Upper lobe of left lung (tissue), 4 donors: ENCODE measurements around the gene AGBL5.

Experiments used
- CTCF ChIP-seq, 6 experiments: fragments of 450-650 bp in 4 of 6; fragments of 200-600 bp in 2 of 6; sonication (generic) in 2 of 6; IDR thresholded peaks; one replicate each; pipeline ENCODE4 v1.5.1; 2016 to 2019; ENCODE audit warnings: antibody characterized with exemption in 6 of 6
- EP300 ChIP-seq, 4 donors: sonication (generic); formaldehyde crosslinking; IDR thresholded peaks; one replicate each; pipeline ENCODE4 v1.5.1; 2017; ENCODE audit warnings: antibody characterized with exemption in 4 of 4, control low read depth in 2 of 4
- POLR2A ChIP-seq, 4 donors: fragments of 450-650 bp; IDR thresholded peaks; one replicate each; pipeline ENCODE4 v1.5.1; 2016 to 2017; ENCODE audit warnings: antibody characterized with exemption in 4 of 4, mild to moderate bottlenecking in 2 of 4
- POLR2AphosphoS5 ChIP-seq, 2 donors: sonication (generic); formaldehyde crosslinking; IDR thresholded peaks; one replicate each; pipeline ENCODE4 v1.5.1; 2017; ENCODE audit warnings: antibody characterized with exemption in 2 of 2

- TF ChIP-seq POLR2AphosphoS5 (IDR thresholded peaks at IDR 0.05) (no peak), CTCF (IDR thresholded peaks at IDR 0.05) (no peak), EP300 (IDR thresholded peaks at IDR 0.05) (no peak), POLR2A (IDR thresholded peaks at IDR 0.05) (no peak)
These were observed 8.4 kb upstream of the AGBL5 start for GRCh38 chr2:27042985-27043634.
